CD4-positive, alpha-beta memory T cell (primary cell): Measurements from ENCODE around the gene RNF213. TPM values are rescaled to one million over a fixed set of nuclear protein-coding genes. Genes with fewer than 3 reads are reported as not detected.

Source experiments
- CTCF ChIA-PET: fragments of 350-600 bp; sonication (Branson Sonifier 250); formaldehyde crosslinking; loops from one replicate; lab custom pipeline; 2021; ENCODE audit warnings: inconsistent platforms; ENCODE audit not compliant: partially characterized antibody; lab: Charles Lee
- POLR2A ChIA-PET: fragments of 350-600 bp; sonication (Branson Sonifier 250); formaldehyde crosslinking; loops from one replicate; lab custom pipeline; 2021; ENCODE audit not compliant: partially characterized antibody; lab: Charles Lee
- DNase-seq, 5 donors: peaks; one replicate each; pipeline versions ENCODE4 v3.0.0 to v3.0.0-alpha.2; 2020 to 2022; ENCODE audit warnings: mixed read lengths in 1 of 5
- H3K27ac ChIP-seq: one replicate; pipeline ENCODE4 v1.7.0; 2013; ENCODE audit warnings: low read depth, low read length
- H3K27me3 ChIP-seq: 2 replicates; pipeline ENCODE4 v1.7.0; 2013; ENCODE audit warnings: mild to moderate bottlenecking, low read length, moderate library complexity; ENCODE audit not compliant: insufficient read depth
- H3K36me3 ChIP-seq: 2 replicates; pipeline ENCODE4 v1.7.0; 2013; ENCODE audit warnings: mild to moderate bottlenecking, low read length, moderate library complexity; ENCODE audit not compliant: insufficient read depth
- H3K4me1 ChIP-seq: 2 replicates; pipeline ENCODE4 v1.7.0; 2013; ENCODE audit warnings: mild to moderate bottlenecking, low read length, moderate library complexity; ENCODE audit not compliant: insufficient read depth
- H3K4me3 ChIP-seq, 2 donors: one replicate each; pipeline ENCODE4 v1.7.0; 2013; ENCODE audit warnings: low read length in 2 of 2, mild to moderate bottlenecking in 1 of 2
- H3K9me3 ChIP-seq, 2 donors: one replicate each; pipeline ENCODE4 v1.7.0; 2013; ENCODE audit warnings: low read length in 2 of 2, control low read depth in 1 of 2; ENCODE audit not compliant: control insufficient read depth in 1 of 2
- H3K27ac Mint-ChIP-seq, 7 donors: one replicate each; pipeline ENCODE4 v1.8.0; 2020 to 2021; ENCODE audit warnings: mixed read lengths in 7 of 7, mild to moderate bottlenecking in 6 of 7, inconsistent platforms in 3 of 7, moderate library complexity in 3 of 7
- H3K27me3 Mint-ChIP-seq, 2 donors: one replicate each; pipeline ENCODE4 v1.8.0; 2020 to 2021; ENCODE audit warnings: mixed read lengths in 2 of 2
- H3K36me3 Mint-ChIP-seq, 2 donors: one replicate each; pipeline ENCODE4 v1.8.0; 2020 to 2021; ENCODE audit warnings: mixed read lengths in 2 of 2, inconsistent platforms in 1 of 2, mild to moderate bottlenecking in 1 of 2
- H3K4me1 Mint-ChIP-seq, 4 donors: one replicate each; pipeline ENCODE4 v1.8.0; 2020 to 2021; ENCODE audit warnings: mixed read lengths in 4 of 4, mild to moderate bottlenecking in 1 of 4
- H3K4me3 Mint-ChIP-seq, 8 donors: one replicate each; pipeline ENCODE4 v1.8.0; 2020 to 2021; ENCODE audit warnings: mixed read lengths in 8 of 8, mild to moderate bottlenecking in 7 of 8, moderate library complexity in 6 of 8, inconsistent platforms in 3 of 8
- H3K9me3 Mint-ChIP-seq, 8 donors: one replicate each; pipeline ENCODE4 v1.8.0; 2020 to 2021; ENCODE audit warnings: mixed read lengths in 8 of 8, mild to moderate bottlenecking in 5 of 8, inconsistent platforms in 3 of 8, moderate library complexity in 1 of 8
- intact Hi-C: fragments of 100-400 bp; cut with micrococcal nuclease; formaldehyde crosslinking; loops from one replicate; pipeline ENCODE4 v1.15.1; 2023
- polyA plus RNA-seq, 2 donors: library from polyadenylated mRNA; unstranded; fragments of 300-500 nt; fragmentation: Illumina TruSeq; gene quantifications; one replicate each; pipeline ENCODE4 v1.2.3, GENCODE V29; 2021
- total RNA-seq, 2 experiments: library from RNA; stranded (reverse); gene quantifications; one replicate each; pipeline ENCODE4 v1.2.3, GENCODE V29; 2021

RNF213 gene
- total and polyA plus RNA-seq, 4 experiments from 2014 or later: 11.2 to 399 (median 217) TPM

DNA sequence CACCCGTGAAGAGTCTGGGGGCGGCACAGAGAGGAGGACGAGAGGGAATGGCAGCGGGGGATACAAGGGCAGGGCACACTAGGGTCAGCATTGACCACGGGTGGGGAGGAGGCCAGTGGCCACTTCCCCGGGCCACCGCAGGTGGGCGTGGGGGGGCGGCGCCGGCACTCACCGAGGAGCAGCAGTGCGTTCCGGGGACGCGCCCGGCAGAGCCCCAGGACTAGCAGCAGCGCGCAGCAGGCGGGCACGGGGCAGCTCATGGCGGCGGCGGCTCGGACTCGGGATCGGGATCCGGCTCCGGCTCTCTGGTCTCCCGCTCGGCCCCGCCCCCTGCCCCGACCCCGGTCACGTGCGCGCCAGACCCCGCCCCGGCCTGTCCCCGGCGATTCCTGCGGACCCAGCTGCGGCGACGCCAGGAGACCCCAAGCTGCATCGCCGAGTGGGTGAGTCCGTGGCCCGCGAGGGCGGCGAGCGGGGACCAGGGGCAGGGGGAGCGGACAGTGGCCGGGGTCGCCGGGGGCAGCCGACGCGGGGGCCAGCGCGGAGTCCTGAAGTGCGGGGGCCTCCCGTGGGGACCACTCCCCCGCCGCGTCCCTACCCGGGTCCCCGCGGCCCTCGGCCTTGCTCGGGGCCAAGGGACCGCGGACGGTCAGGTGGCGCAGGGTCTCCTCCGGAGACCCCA, 40.5 kb upstream of the RNF213 start, which contains the start of the genes SGSH and SLC26A11:
Gene SGSH (minus strand): TSS at position 280 of the 682 bp plus-strand sequence. CDS start 20 bp downstream, at position 260.
Gene SLC26A11 (plus strand): TSS at position 374 of the 682 bp plus-strand sequence. CDS start 1,134 bp downstream, outside the sequence.
- no peaks in the 10 kb centered on the region for H3K9me3 ChIP-seq
- ChIA-PET CTCF (no interaction called here), POLR2A (interaction anchor here (0.7 to 4.3 kb wide), 10 partner anchors 11 to 1299 kb away, joined by 3 to 71 read pairs (median 5); partner anchors contain the start of genes GAA and RNF213)
- peaks cover 21% of the 10 kb centered on the region for H3K36me3 ChIP-seq
- Mint-ChIP-seq H3K4me3 (peak within 1 kb of the TSS; percentile 87 to 96 (median 94)), H3K27me3 (no peaks in the 10 kb centered on the region), H3K36me3 (peaks cover 11 to 46% of the 10 kb centered on the region in 2 donors), H3K9me3 (peaks cover 0 to 2% (median 0%) of the 10 kb centered on the region in 8 donors), H3K4me1 (peaks cover 25 to 61% (median 45%) of the 10 kb centered on the region in 4 donors), H3K27ac (peak within 1 kb of the TSS; percentile 91 to 98 (median 97))
- peak; percentile 37 to 66 (median 40) for DNase-seq
- H3K27me3 ChIP-seq: no peaks in the 10 kb centered on the region
- peaks cover 29% of the 10 kb centered on the region for H3K4me1 ChIP-seq
- peak within 1 kb of the TSS; percentile 96 for H3K4me3 ChIP-seq
- intact Hi-C loops: no loop called here
- peak within 1 kb of the TSS; percentile 96 for H3K27ac ChIP-seq

DNA sequence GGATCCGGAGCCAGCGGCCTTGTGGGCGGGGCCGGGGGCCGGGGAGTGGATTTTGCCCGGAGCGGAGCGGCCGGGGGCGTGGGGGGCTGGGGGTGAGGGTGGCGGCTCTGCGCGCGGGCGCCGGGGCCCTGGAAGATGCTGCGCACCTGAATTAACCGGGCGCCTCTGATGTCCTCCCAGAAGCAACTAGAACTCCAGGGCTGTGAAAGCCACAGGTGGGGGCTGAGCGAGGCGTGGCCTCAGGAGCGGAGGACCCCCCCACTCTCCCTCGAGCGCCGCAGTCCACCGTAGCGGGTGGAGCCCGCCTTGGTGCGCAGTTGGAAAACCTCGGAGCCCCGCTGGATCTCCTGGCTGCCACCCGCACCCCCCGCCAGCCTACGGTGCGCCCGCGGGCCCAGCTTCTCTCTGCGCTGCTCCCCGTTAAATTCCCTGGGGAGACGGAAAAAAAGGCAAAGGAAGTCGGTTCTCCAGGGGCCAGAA, 39.9 kb upstream of the RNF213 start:
- intact Hi-C loops: no loop called here
- H3K27ac ChIP-seq: peak overlapping the region; percentile 96
- ChIA-PET POLR2A (interaction anchor here (0.7 to 4.3 kb wide), 5 partner anchors 10 to 161 kb away, joined by 3 to 71 read pairs (median 5); partner anchors contain the start of genes GAA and RNF213), CTCF (interaction anchor here (1.4 kb wide), 1 partner anchor 24 kb away, joined by 4 read pairs; no protein-coding TSS in a partner anchor)
- H3K36me3 ChIP-seq: peaks cover 20% of the 10 kb centered on the region
- no peaks in the 10 kb centered on the region for H3K27me3 Mint-ChIP-seq
- no peaks in the 10 kb centered on the region for H3K27me3 ChIP-seq
- H3K4me1 Mint-ChIP-seq: peaks cover 25 to 61% (median 45%) of the 10 kb centered on the region in 4 donors
- no peaks in the 10 kb centered on the region for H3K9me3 ChIP-seq
- peak overlapping the region in 1 of 2 donors; percentile 96 for H3K4me3 ChIP-seq
- peak overlapping the region; percentile 78 to 85 (median 83) for H3K4me3 Mint-ChIP-seq
- H3K27ac Mint-ChIP-seq: peak overlapping the region in 6 of 7 donors; percentile 55 to 88 (median 85)
- peaks cover 29% of the 10 kb centered on the region for H3K4me1 ChIP-seq
- peaks cover 0 to 2% (median 0%) of the 10 kb centered on the region in 8 donors for H3K9me3 Mint-ChIP-seq
- H3K36me3 Mint-ChIP-seq: peaks cover 11 to 45% of the 10 kb centered on the region in 2 donors
- peak; percentile 8 to 48 (median 15) for DNase-seq

DNA sequence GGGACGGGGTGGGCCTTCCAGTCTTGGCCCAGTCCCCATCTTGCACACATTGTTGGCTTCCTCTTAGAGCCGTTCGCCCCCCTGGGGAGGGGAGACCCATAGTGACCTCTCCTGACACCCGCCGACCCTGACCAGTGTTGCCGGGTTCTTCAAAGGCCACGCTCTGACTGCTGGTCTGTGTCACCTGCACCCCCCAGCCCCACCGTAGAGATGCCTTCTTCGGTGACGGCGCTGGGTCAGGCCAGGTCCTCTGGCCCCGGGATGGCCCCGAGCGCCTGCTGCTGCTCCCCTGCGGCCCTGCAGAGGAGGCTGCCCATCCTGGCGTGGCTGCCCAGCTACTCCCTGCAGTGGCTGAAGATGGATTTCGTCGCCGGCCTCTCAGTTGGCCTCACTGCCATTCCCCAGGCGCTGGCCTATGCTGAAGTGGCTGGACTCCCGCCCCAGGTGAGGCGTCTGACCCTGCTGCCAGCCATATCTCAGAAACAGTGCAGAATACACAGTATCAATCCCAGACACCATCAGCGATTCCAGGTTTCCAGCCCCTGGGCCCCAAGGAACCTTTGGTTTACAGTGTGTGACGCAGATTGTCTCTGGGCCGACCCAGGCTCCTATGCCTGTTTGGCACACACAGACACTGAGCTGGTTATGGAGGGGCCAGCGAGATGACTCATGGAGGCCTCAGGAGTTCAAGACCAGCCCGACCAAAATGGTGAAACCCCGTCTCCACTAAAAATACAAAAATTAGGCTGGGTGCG, 39.1 kb upstream of the RNF213 start:
- Histone ChIP-seq H3K27ac (peak overlapping the region; percentile 96), H3K36me3 (peaks cover 15% of the 10 kb centered on the region), H3K9me3 (no peaks in the 10 kb centered on the region), H3K4me3 (peak overlapping the region in 1 of 2 donors; percentile 96), H3K27me3 (no peaks in the 10 kb centered on the region), H3K4me1 (peaks cover 29% of the 10 kb centered on the region)
- CTCF ChIA-PET: interaction anchor here (1.4 kb wide), 1 partner anchor 25 kb away, joined by 4 read pairs; no protein-coding TSS in a partner anchor
- H3K4me1 Mint-ChIP-seq: peaks cover 21 to 59% (median 41%) of the 10 kb centered on the region in 4 donors
- POLR2A ChIA-PET: interaction anchor here (0.8 to 4.3 kb wide), 2 partner anchors 43 to 160 kb away, joined by 3 to 71 read pairs; partner anchors contain the start of gene RNF213
- H3K36me3 Mint-ChIP-seq: peaks cover 10 to 38% of the 10 kb centered on the region in 2 donors
- DNase-seq: no peak
- intact Hi-C loops: no loop called here
- peak overlapping the region; percentile 78 to 85 (median 82) for H3K4me3 Mint-ChIP-seq
- H3K27ac Mint-ChIP-seq: peak overlapping the region; percentile 55 to 88 (median 75)
- no peaks in the 10 kb centered on the region for H3K27me3 Mint-ChIP-seq
- H3K9me3 Mint-ChIP-seq: peaks cover 0 to 2% (median 0%) of the 10 kb centered on the region in 8 donors

DNA sequence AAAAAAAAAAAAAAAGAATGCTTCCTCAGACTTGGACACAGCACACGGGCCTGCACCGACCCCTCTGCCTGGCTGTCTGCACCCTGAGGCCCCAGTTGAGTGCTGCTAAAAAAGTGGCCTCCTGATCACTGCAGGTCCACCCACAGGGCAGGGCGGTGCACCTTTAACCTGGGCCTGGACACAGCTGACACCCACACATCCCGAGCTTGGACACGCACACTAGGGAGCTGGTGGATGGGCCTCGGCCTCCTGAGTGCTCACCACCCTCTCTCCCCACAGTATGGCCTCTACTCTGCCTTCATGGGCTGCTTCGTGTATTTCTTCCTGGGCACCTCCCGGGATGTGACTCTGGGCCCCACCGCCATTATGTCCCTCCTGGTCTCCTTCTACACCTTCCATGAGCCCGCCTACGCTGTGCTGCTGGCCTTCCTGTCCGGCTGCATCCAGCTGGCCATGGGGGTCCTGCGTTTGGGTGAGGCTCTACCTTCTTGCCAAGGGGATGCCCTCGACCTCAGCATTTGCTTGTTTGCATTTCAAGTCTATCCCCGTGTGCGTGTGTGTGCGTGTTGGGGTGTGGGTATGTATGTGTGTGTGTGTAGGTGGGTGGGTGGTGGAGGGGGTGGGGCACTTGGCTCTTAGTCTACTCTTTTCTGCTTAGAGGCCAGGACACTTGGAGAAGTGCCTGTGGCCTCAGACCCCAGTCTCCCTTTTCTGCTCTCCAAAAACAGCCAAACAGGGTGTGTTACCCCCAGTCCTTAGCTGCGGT, 38.1 kb upstream of the RNF213 start:
- Mint-ChIP-seq H3K9me3 (peaks cover 0 to 2% (median 0%) of the 10 kb centered on the region in 8 donors), H3K36me3 (peaks cover 8 to 33% of the 10 kb centered on the region in 2 donors), H3K27ac (peak overlapping the region in 4 of 7 donors; percentile 55 to 85 (median 74)), H3K4me3 (peak overlapping the region in 7 of 8 donors; percentile 40 to 67 (median 61)), H3K27me3 (no peaks in the 10 kb centered on the region), H3K4me1 (peaks cover 16 to 50% (median 35%) of the 10 kb centered on the region in 4 donors)
- Histone ChIP-seq H3K4me3 (no peak overlapping the region), H3K9me3 (no peaks in the 10 kb centered on the region), H3K4me1 (peaks cover 24% of the 10 kb centered on the region), H3K27ac (no peak overlapping the region), H3K27me3 (no peaks in the 10 kb centered on the region), H3K36me3 (peaks cover 7% of the 10 kb centered on the region)
- DNase-seq: no peak
- CTCF ChIA-PET: interaction anchor here (1.4 kb wide), 1 partner anchor 26 kb away, joined by 4 read pairs; no protein-coding TSS in a partner anchor
- intact Hi-C loops: no loop called here
- POLR2A ChIA-PET: no interaction called here

DNA sequence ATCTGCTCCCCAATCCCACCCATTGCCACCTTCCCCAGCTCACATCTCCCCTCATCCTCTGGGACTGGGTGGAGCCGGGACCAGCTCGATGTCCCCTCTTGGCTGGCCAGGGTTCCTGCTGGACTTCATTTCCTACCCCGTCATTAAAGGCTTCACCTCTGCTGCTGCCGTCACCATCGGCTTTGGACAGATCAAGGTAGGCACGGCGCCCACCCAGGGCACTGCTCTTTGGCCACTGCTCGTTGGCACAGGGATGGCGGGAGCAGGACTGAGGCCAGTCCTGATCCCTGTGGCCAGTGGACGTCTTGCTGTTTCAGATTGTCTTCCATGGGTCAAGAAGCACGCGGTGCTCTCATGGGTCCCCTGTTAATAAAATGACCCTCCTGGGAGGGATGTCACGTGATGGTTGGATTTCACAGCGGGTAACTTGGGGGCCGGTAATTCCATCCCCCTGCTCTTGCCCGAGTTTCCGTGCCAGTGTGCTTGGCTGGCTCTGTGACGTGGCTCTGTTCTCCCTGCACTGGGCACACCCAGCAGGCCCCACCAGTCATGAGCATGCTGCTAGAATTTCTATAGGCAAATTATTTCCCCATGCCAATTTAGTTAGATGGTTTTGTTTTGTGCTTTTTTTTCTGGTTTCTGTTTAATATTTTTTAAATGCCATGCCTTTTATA, 37.4 kb upstream of the RNF213 start:
- Histone ChIP-seq H3K4me1 (peaks cover 17% of the 10 kb centered on the region), H3K4me3 (no peak overlapping the region), H3K27ac (no peak overlapping the region), H3K9me3 (no peaks in the 10 kb centered on the region), H3K36me3 (peaks cover 3% of the 10 kb centered on the region), H3K27me3 (no peaks in the 10 kb centered on the region)
- no peaks in the 10 kb centered on the region for H3K27me3 Mint-ChIP-seq
- intact Hi-C loops: no loop called here
- H3K36me3 Mint-ChIP-seq: peaks cover 6 to 30% of the 10 kb centered on the region in 2 donors
- peaks cover 0 to 2% (median 0%) of the 10 kb centered on the region in 8 donors for H3K9me3 Mint-ChIP-seq
- peak overlapping the region in 5 of 7 donors; percentile 17 to 85 (median 55) for H3K27ac Mint-ChIP-seq
- ChIA-PET CTCF (no interaction called here), POLR2A (no interaction called here)
- no peak for DNase-seq
- peak overlapping the region in 6 of 8 donors; percentile 8 to 62 (median 45) for H3K4me3 Mint-ChIP-seq
- H3K4me1 Mint-ChIP-seq: peaks cover 13 to 43% (median 29%) of the 10 kb centered on the region in 4 donors
